Body of pancreas (tissue), 4 donors: ENCODE measurements around the gene ARL14EPL.
"Not testable (repeated sequence)": the region's sequence is repeated elsewhere in the genome, so short reads cannot be mapped to it uniquely, and the experiment has no call there.

ENCODE experiments used
- CTCF ChIP-seq, 7 experiments: fragments of 450-650 bp in 4 of 7; fragments of 200-600 bp in 3 of 7; sonication (generic) in 3 of 7; IDR thresholded peaks; one replicate each; pipeline ENCODE4 v1.5.1; 2016 to 2019; ENCODE audit warnings: antibody characterized with exemption in 7 of 7
- POLR2A ChIP-seq, 3 donors: fragments of 450-650 bp; IDR thresholded peaks; one replicate each; pipeline ENCODE4 v1.6.1; 2016; ENCODE audit warnings: antibody characterized with exemption in 3 of 3, mild to moderate bottlenecking in 2 of 3

- TF ChIP-seq CTCF, POLR2A (IDR thresholded peaks at IDR 0.05): not testable (repeated sequence)
Observed at GRCh38 chr5:116104941-116105340, 72.7 kb downstream of the ARL14EPL start.
